HG03060 (cell line): ENCODE measurements around the gene CDT1.
"Not testable (repeated sequence)": the region's sequence is repeated elsewhere in the genome, so short reads cannot be mapped to it uniquely, and the experiment has no call there.

Source experiments
- ATAC-seq: cut with Tn5 transposase; IDR thresholded peaks from one replicate; pipeline ENCODE4 v1.9.1; 2021; ENCODE audit warnings: low read depth, moderate number of reproducible peaks; ENCODE audit not compliant: unreplicated experiment

Gene CDT1

GRCh38 chr16:88815901-88816589 is 12.5 kb downstream of the CDT1 start:
- no peak for ATAC-seq

- no peak for ATAC-seq
Measured at GRCh38 chr16:88816736-88817535, 13.3 kb downstream of the CDT1 start.

- no peak for ATAC-seq
Measured at GRCh38 chr16:88817785-88818574, 14.4 kb downstream of the CDT1 start.

GRCh38 chr16:88818575-88818874 is 14.9 kb downstream of the CDT1 start:
- no peak for ATAC-seq

- ATAC-seq: no peak
Measured at GRCh38 chr16:88819126-88819525, 15.5 kb downstream of the CDT1 start.

GRCh38 chr16:88820385-88821025 is 16.9 kb downstream of the CDT1 start:
- ATAC-seq: no peak

- ATAC-seq: no peak
Measured at GRCh38 chr16:88821168-88821850, 17.7 kb downstream of the CDT1 start.

GRCh38 chr16:88822281-88823040 is 18.9 kb downstream of the CDT1 start:
- ATAC-seq: no peak

- not testable (repeated sequence) for ATAC-seq
Measured at GRCh38 chr16:88823646-88824045, 20.1 kb downstream of the CDT1 start.

GRCh38 chr16:88824256-88825077 is 20.9 kb downstream of the CDT1 start:
- no peak for ATAC-seq

- ATAC-seq: no peak
Measured at GRCh38 chr16:88825146-88825545, 21.6 kb downstream of the CDT1 start.

- no peak for ATAC-seq
Measured at GRCh38 chr16:88826070-88826840, 22.7 kb downstream of the CDT1 start.

- ATAC-seq: no peak
Measured at GRCh38 chr16:88827727-88828126, 24.1 kb downstream of the CDT1 start.

GRCh38 chr16:88828711-88829110 is 25.1 kb downstream of the CDT1 start:
- no peak for ATAC-seq

- ATAC-seq: no peak
Measured at GRCh38 chr16:88830258-88830657, 26.7 kb downstream of the CDT1 start.

GRCh38 chr16:88830783-88831182 is 27.2 kb downstream of the CDT1 start:
- no peak for ATAC-seq

- no peak for ATAC-seq
Measured at GRCh38 chr16:88831838-88832237, 28.2 kb downstream of the CDT1 start.

- ATAC-seq: no peak
Measured at GRCh38 chr16:88833086-88833485, 29.5 kb downstream of the CDT1 start.
